HepG2 (cell line): Measurements from ENCODE around the gene ARHGAP5. TPM values are rescaled to one million over a fixed set of nuclear protein-coding genes. Genes with fewer than 3 reads are reported as not detected.

Experiments used
- ATAC-seq: fragments of 200-7000 bp; cut with Tn5 transposase; 3 replicates; pipeline ENCODE4 v1.9.1; 2020; ENCODE audit warnings: mild to moderate bottlenecking, moderate library complexity
- BruUV-seq: library from RNA; stranded (reverse); fragments of 400-500 nt; replicated peaks from 2 replicates; lab custom pipeline; 2021; lab: Mats Ljungman, UMichigan
- CTCF ChIA-PET: fragments of 300-600 bp; formaldehyde crosslinking; extraction: SDS; loops from one replicate; lab custom pipeline; 2021; ENCODE audit warnings: low total read pairs, inconsistent platforms, low intra/inter-chr PET ratio; lab: Yijun Ruan, JAX
- POLR2A ChIA-PET: fragments of 350-600 bp; sonication (Branson Sonifier 250); formaldehyde crosslinking; loops from one replicate; lab custom pipeline; 2020; ENCODE audit warnings: antibody characterized with exemption, inconsistent platforms; lab: Yijun Ruan, JAX
- DNase-seq: peaks from one replicate; pipeline ENCODE4 v3.0.0-alpha.2; 2015; ENCODE audit warnings: low spot score
- FAIRE-seq: peaks from 3 replicates; lab custom pipeline; 2011; peaks lifted over from hg19 to GRCh38; lab: Jason Lieb, UNC
- H2AFZ ChIP-seq: one replicate; pipeline ENCODE4 v1.6.1; 2011; ENCODE audit warnings: low read length, inconsistent platforms
- H3K27ac ChIP-seq: fragments of 300-600 bp; 3 replicates; pipeline ENCODE4 v1.8.0; 2011; ENCODE audit warnings: mixed run types, mild to moderate bottlenecking, mixed read lengths, low read length, inconsistent platforms; ENCODE audit not compliant: insufficient read depth; ENCODE audit errors: extremely low read length
- H3K27me3 ChIP-seq, 2 experiments: fragments of 200-600 bp in 1 of 2; 2 replicates in 1 of 2; 3 replicates in 1 of 2; pipeline versions ENCODE4 v1.6.0 to v1.8.0; 2011; ENCODE audit warnings: low read length in 2 of 2, mild to moderate bottlenecking in 2 of 2, moderate library complexity in 2 of 2, inconsistent platforms in 1 of 2; ENCODE audit not compliant: insufficient read depth in 2 of 2, control insufficient read depth in 1 of 2
- H3K36me3 ChIP-seq, 2 experiments: fragments of 200-600 bp in 1 of 2; replicated peaks in 1 of 2; 2 replicates in 1 of 2; 3 replicates in 1 of 2; pipeline versions ENCODE4 v1.5.1 to v1.8.0; 2011; ENCODE audit warnings: low read length in 2 of 2, inconsistent platforms in 1 of 2; ENCODE audit not compliant: insufficient read depth in 2 of 2, control insufficient read depth in 1 of 2
- H3K4me1 ChIP-seq: 2 replicates; pipeline ENCODE4 v1.5.1; 2012; ENCODE audit warnings: low read length, inconsistent platforms; ENCODE audit not compliant: insufficient read depth
- H3K4me2 ChIP-seq: 2 replicates; pipeline ENCODE4 v1.6.0; 2011; ENCODE audit warnings: low read depth, low read length, inconsistent platforms
- H3K4me3 ChIP-seq, 3 experiments: fragments of 200-600 bp in 1 of 3; sonication (generic), shearing (Covaris generic) in 1 of 3; replicated peaks in 1 of 3; 2 replicates each; pipeline ENCODE4 v1.5.1; 2011 to 2016; ENCODE audit warnings: low read length in 3 of 3, inconsistent platforms in 2 of 3, low read depth in 2 of 3, mild to moderate bottlenecking in 2 of 3, control low read depth in 1 of 3, mixed read lengths in 1 of 3; ENCODE audit not compliant: insufficient read depth in 1 of 3
- H3K79me2 ChIP-seq: one replicate; pipeline ENCODE4 v1.6.1; 2011; ENCODE audit warnings: low read length, inconsistent platforms; ENCODE audit not compliant: insufficient read depth
- H3K9ac ChIP-seq: 2 replicates; pipeline ENCODE4 v1.6.0; 2011; ENCODE audit warnings: mild to moderate bottlenecking, low read depth, low read length, inconsistent platforms; ENCODE audit not compliant: insufficient read depth
- H3K9me3 ChIP-seq: 2 replicates; pipeline ENCODE4 v1.5.1; 2012; ENCODE audit warnings: mild to moderate bottlenecking, low read length
- H4K20me1 ChIP-seq: 2 replicates; pipeline ENCODE4 v1.6.0; 2011; ENCODE audit warnings: inconsistent platforms, mild to moderate bottlenecking, low read length, moderate library complexity; ENCODE audit not compliant: insufficient read depth
- CEBPG ChIP-seq: IDR thresholded peaks from 2 replicates; pipeline ENCODE4 v1.6.1; 2016
- NPAS2 ChIP-seq: sonication (generic); formaldehyde crosslinking; IDR thresholded peaks from 2 replicates; pipeline ENCODE4 v1.8.0; 2022; ENCODE audit warnings: mild to moderate bottlenecking, missing genetic modification reagents, borderline replicate concordance
- SIX4 ChIP-seq: sonication (generic); formaldehyde crosslinking; IDR thresholded peaks from 2 replicates; pipeline ENCODE4 v1.4.0; 2020; ENCODE audit warnings: missing genetic modification reagents
- ZBTB3 ChIP-seq: sonication (generic); formaldehyde crosslinking; IDR thresholded peaks from 2 replicates; pipeline ENCODE4 v1.4.0; 2020; ENCODE audit warnings: low read depth, mild to moderate bottlenecking, moderate library complexity, missing genetic modification reagents, borderline replicate concordance
- ZMYM3 ChIP-seq: sonication (generic); formaldehyde crosslinking; IDR thresholded peaks from 2 replicates; pipeline ENCODE4 v1.5.1; 2020; ENCODE audit warnings: mild to moderate bottlenecking, missing genetic modification reagents
- ZNF24 ChIP-seq: fragments of 450-650 bp; IDR thresholded peaks from 2 replicates; pipeline ENCODE4 v1.6.1; 2017; ENCODE audit warnings: antibody characterized with exemption, mild to moderate bottlenecking
- ZNF260 ChIP-seq: sonication (generic); formaldehyde crosslinking; IDR thresholded peaks from 2 replicates; pipeline ENCODE4 v1.4.0; 2020; ENCODE audit warnings: missing genetic modification reagents, low read depth, mild to moderate bottlenecking, borderline replicate concordance
- ZNF33A ChIP-seq: sonication (generic); formaldehyde crosslinking; IDR thresholded peaks from 2 replicates; pipeline ENCODE4 v1.5.1; 2020; ENCODE audit warnings: missing genetic modification reagents, mild to moderate bottlenecking, moderate library complexity, borderline replicate concordance
- ZNF546 ChIP-seq: sonication (generic); formaldehyde crosslinking; conservative IDR thresholded peaks from 2 replicates; pipeline ENCODE4 v1.8.1; 2023; ENCODE audit warnings: mild to moderate bottlenecking, missing genetic modification reagents
- ZNF597 ChIP-seq: sonication (generic); formaldehyde crosslinking; IDR thresholded peaks from 2 replicates; pipeline ENCODE4 v1.5.0; 2020; ENCODE audit warnings: missing genetic modification reagents
- ZNF644 ChIP-seq: IDR thresholded peaks from 2 replicates; pipeline ENCODE4 v1.6.1; 2016; ENCODE audit warnings: low read depth
- ZNF660 ChIP-seq: sonication (generic); formaldehyde crosslinking; IDR thresholded peaks from 2 replicates; pipeline ENCODE4 v1.5.1; 2020; ENCODE audit warnings: mild to moderate bottlenecking, low read depth, missing genetic modification reagents, borderline replicate concordance
- WGBS: methylation state at CpG from one replicate; pipeline ENCODE4 v1.1.6; 2017; ENCODE audit warnings: low lambda C conversion rate; 5-methylcytosine and 5-hydroxymethylcytosine counted together
- in situ Hi-C: cut with HindIII; loops from 2 replicates; pipeline ENCODE4 v1.10.0; 2017; ENCODE audit warnings: low pct_unique_long_range_greater_than_20kb; ENCODE audit not compliant: extremely low pct_ligation_motif_present
- intact Hi-C: fragments of 100-400 bp; cut with micrococcal nuclease; formaldehyde crosslinking; loops from one replicate; pipeline ENCODE4 v1.10.0; 2022; ENCODE audit not compliant: unreplicated experiment
- polyA plus RNA-seq, 8 experiments: library from polyadenylated mRNA; depleted of rRNA in 3 of 8; stranded (reverse) in 7 of 8; unstranded in 1 of 8; fragments of >200 nt; fragmentation: Illumina TruSeq in 4 of 8; extraction: Trizol in 4 of 8; gene quantifications; 2 replicates each; pipeline versions ENCODE4 v1.2.1 to v1.2.3, GENCODE V29; 2011 to 2016; ENCODE audit warnings: low read depth in 4 of 8, missing spikeins in 1 of 8, mixed read lengths in 1 of 8; ENCODE audit not compliant: insufficient read depth in 1 of 8
- total RNA-seq, 5 experiments: library from RNA; depleted of rRNA; stranded (reverse); fragments of >200 nt; fragmentation: Illumina TruSeq; extraction: Trizol; gene quantifications; 2 replicates each; pipeline ENCODE4 v1.2.3, GENCODE V29; 2016; ENCODE audit warnings: low read depth in 1 of 5
- TF ChIP-seq, protein P1 (sequence below): sonication (generic); formaldehyde crosslinking; IDR thresholded peaks from 2 replicates; pipeline ENCODE4 v1.9.0; 2021; ENCODE audit warnings: missing genetic modification reagents, borderline replicate concordance
- TF ChIP-seq, protein P2 (sequence below): sonication (generic); formaldehyde crosslinking; IDR thresholded peaks from 2 replicates; pipeline ENCODE4 v1.9.0; 2022; ENCODE audit warnings: missing genetic modification reagents, mild to moderate bottlenecking, borderline replicate concordance

Gene ARHGAP5
- total and polyA plus RNA-seq, 2 of the 13 experiments (the other 11 are each of a cell fraction or from before 2014, with no cell fraction given), result 33.7 to 144 TPM

- TF ChIP-seq, protein P1, sequence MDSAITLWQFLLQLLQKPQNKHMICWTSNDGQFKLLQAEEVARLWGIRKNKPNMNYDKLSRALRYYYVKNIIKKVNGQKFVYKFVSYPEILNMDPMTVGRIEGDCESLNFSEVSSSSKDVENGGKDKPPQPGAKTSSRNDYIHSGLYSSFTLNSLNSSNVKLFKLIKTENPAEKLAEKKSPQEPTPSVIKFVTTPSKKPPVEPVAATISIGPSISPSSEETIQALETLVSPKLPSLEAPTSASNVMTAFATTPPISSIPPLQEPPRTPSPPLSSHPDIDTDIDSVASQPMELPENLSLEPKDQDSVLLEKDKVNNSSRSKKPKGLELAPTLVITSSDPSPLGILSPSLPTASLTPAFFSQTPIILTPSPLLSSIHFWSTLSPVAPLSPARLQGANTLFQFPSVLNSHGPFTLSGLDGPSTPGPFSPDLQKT, result no peak
- TF ChIP-seq ZBTB3, result no peak
- TF ChIP-seq, protein P2, sequence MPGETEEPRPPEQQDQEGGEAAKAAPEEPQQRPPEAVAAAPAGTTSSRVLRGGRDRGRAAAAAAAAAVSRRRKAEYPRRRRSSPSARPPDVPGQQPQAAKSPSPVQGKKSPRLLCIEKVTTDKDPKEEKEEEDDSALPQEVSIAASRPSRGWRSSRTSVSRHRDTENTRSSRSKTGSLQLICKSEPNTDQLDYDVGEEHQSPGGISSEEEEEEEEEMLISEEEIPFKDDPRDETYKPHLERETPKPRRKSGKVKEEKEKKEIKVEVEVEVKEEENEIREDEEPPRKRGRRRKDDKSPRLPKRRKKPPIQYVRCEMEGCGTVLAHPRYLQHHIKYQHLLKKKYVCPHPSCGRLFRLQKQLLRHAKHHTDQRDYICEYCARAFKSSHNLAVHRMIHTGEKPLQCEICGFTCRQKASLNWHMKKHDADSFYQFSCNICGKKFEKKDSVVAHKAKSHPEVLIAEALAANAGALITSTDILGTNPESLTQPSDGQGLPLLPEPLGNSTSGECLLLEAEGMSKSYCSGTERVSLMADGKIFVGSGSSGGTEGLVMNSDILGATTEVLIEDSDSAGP (CRISPR knock-in tag), result no peak
- no peak for TF ChIP-seq ZNF33A (CRISPR knock-in tag)
- TF ChIP-seq ZNF546 (CRISPR knock-in tag), result no peak
- TF ChIP-seq SIX4 (CRISPR knock-in tag), result no peak
- TF ChIP-seq ZNF660 (CRISPR knock-in tag), result no peak
- no peak for TF ChIP-seq ZNF597
- no peak for TF ChIP-seq ZNF260 (CRISPR knock-in tag)
- TF ChIP-seq CEBPG (CRISPR knock-in tag), result no peak
- no peak for TF ChIP-seq ZMYM3 (CRISPR knock-in tag)
- TF ChIP-seq ZNF644 (CRISPR knock-in tag), result no peak
- no peak for TF ChIP-seq ZNF24
- no peak for TF ChIP-seq NPAS2 (CRISPR knock-in tag)
- TF ChIP-seq, all 625 proteins: peak for 0
- Histone ChIP-seq H3K36me3 (peaks cover 6 to 19% of the 10 kb centered on the region in 2 experiments; a peak in 3 of 5 replicates), H3K9me3 (peaks cover 22% of the 10 kb centered on the region), H3K4me2 (no peak overlapping the region), H3K79me2 (peaks cover 30% of the 10 kb centered on the region), H3K4me3 (no peak overlapping the region), H4K20me1 (no peaks in the 10 kb centered on the region), H3K27me3 (no peaks in the 10 kb centered on the region), H3K9ac (no peak overlapping the region), H2AFZ (no peak overlapping the region), H3K4me1 (no peaks in the 10 kb centered on the region), H3K27ac (no peak overlapping the region)
- ChIA-PET POLR2A (no interaction called here), CTCF (no interaction called here)
- FAIRE-seq (no peak), ATAC-seq (no peak), DNase-seq (no peak)
- in situ Hi-C loops, result no loop called here
- BruUV-seq, result no TSS peak
- intact Hi-C loops, result no loop called here
- WGBS, result 97% methylated on average over 3 of the region's 3 CpGs
Measured at GRCh38 chr14:32134448-32135097, 57.5 kb downstream of the ARHGAP5 start.
